ENCODE measurements around the gene INPP5D.

- TF ChIP-seq CTCF (IDR thresholded peaks at IDR 0.05) (no peak), MXI1 (IDR thresholded peaks at IDR 0.05; ENCODE audit: low read depth, low read length) (no peak), RXRA (IDR thresholded peaks at IDR 0.05; ENCODE audit: borderline replicate concordance, low read depth) (no peak), CHD2 (IDR thresholded peaks at IDR 0.05; ENCODE audit: low read length, partially characterized antibody) (no peak), EP300 (IDR thresholded peaks at IDR 0.05; ENCODE audit: borderline replicate concordance in 1 of 2, low read depth in 1 of 2, low read length in 1 of 2) (no peak), EZH2phosphoT487 (IDR thresholded peaks at IDR 0.05; ENCODE audit: borderline replicate concordance, low read depth) (no peak), USF2 (IDR thresholded peaks at IDR 0.05; ENCODE audit: borderline replicate concordance, low read depth, low read length) (no peak), POLR2AphosphoS5 (IDR thresholded peaks at IDR 0.05; ENCODE audit: low read depth, low read length) (no peak), NFIC (IDR thresholded peaks at IDR 0.05; ENCODE audit: borderline replicate concordance) (no peak), RAD21 (IDR thresholded peaks at IDR 0.05; ENCODE audit: low read length) (no peak), GABPA (IDR thresholded peaks at IDR 0.05; ENCODE audit: low read depth) (no peak)
- TF ChIP-seq, protein P1, sequence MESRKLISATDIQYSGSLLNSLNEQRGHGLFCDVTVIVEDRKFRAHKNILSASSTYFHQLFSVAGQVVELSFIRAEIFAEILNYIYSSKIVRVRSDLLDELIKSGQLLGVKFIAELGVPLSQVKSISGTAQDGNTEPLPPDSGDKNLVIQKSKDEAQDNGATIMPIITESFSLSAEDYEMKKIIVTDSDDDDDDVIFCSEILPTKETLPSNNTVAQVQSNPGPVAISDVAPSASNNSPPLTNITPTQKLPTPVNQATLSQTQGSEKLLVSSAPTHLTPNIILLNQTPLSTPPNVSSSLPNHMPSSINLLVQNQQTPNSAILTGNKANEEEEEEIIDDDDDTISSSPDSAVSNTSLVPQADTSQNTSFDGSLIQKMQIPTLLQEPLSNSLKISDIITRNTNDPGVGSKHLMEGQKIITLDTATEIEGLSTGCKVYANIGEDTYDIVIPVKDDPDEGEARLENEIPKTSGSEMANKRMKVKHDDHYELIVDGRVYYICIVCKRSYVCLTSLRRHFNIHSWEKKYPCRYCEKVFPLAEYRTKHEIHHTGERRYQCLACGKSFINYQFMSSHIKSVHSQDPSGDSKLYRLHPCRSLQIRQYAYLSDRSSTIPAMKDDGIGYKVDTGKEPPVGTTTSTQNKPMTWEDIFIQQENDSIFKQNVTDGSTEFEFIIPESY (IDR thresholded peaks at IDR 0.05; ENCODE audit: borderline replicate concordance, low read depth), result no peak
- TF ChIP-seq, protein P2, sequence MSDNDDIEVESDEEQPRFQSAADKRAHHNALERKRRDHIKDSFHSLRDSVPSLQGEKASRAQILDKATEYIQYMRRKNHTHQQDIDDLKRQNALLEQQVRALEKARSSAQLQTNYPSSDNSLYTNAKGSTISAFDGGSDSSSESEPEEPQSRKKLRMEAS (IDR thresholded peaks at IDR 0.05; ENCODE audit: low read depth), result no peak
- TF ChIP-seq, protein P3, sequence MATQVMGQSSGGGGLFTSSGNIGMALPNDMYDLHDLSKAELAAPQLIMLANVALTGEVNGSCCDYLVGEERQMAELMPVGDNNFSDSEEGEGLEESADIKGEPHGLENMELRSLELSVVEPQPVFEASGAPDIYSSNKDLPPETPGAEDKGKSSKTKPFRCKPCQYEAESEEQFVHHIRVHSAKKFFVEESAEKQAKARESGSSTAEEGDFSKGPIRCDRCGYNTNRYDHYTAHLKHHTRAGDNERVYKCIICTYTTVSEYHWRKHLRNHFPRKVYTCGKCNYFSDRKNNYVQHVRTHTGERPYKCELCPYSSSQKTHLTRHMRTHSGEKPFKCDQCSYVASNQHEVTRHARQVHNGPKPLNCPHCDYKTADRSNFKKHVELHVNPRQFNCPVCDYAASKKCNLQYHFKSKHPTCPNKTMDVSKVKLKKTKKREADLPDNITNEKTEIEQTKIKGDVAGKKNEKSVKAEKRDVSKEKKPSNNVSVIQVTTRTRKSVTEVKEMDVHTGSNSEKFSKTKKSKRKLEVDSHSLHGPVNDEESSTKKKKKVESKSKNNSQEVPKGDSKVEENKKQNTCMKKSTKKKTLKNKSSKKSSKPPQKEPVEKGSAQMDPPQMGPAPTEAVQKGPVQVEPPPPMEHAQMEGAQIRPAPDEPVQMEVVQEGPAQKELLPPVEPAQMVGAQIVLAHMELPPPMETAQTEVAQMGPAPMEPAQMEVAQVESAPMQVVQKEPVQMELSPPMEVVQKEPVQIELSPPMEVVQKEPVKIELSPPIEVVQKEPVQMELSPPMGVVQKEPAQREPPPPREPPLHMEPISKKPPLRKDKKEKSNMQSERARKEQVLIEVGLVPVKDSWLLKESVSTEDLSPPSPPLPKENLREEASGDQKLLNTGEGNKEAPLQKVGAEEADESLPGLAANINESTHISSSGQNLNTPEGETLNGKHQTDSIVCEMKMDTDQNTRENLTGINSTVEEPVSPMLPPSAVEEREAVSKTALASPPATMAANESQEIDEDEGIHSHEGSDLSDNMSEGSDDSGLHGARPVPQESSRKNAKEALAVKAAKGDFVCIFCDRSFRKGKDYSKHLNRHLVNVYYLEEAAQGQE (IDR thresholded peaks at IDR 0.05; ENCODE audit: low read depth, low read length), result no peak
Observed at GRCh38 chr2:233174137-233174536, 114.0 kb downstream of the INPP5D start.
